Motor neuron (in vitro differentiated cells): ENCODE results near the gene ATP8A2. TPM values are rescaled to one million over a fixed set of nuclear protein-coding genes. Genes with fewer than 3 reads are reported as not detected.

ENCODE experiments used
- ATAC-seq, 8 experiments: fragments of 200-7000 bp; cut with Tn5 transposase; replicated peaks in 6 of 8; 2 replicates each; pipeline ENCODE4 v1.8.0; 2021; ENCODE audit warnings: mild to moderate bottlenecking in 8 of 8, moderate library complexity in 8 of 8
- H3K27ac ChIP-seq, 2 donors: fragments of 250-450 bp; sonication (Bioruptor Pico); 2 replicates each; pipeline ENCODE4 v1.9.0; 2021; ENCODE audit warnings: antibody characterized with exemption in 2 of 2, mild to moderate bottlenecking in 2 of 2, moderate library complexity in 1 of 2
- H3K4me1 ChIP-seq, 2 donors: fragments of 250-450 bp; sonication (Bioruptor Pico); replicated peaks in 1 of 2; 2 replicates each; pipeline ENCODE4 v1.6.1; 2021; ENCODE audit warnings: antibody characterized with exemption in 2 of 2, mild to moderate bottlenecking in 2 of 2, moderate library complexity in 1 of 2
- H3K4me3 ChIP-seq, 5 donors: fragments of 250-450 bp; sonication (Bioruptor Pico); 2 replicates each; pipeline ENCODE4 v1.9.0; 2021; ENCODE audit warnings: antibody characterized with exemption in 5 of 5, mild to moderate bottlenecking in 5 of 5, moderate library complexity in 4 of 5
- WGBS, 10 experiments: fragments of 450-650 bp; shearing (Covaris generic); methylation state at CpG; one replicate each; pipeline ENCODE4 v1.0.0; 2022; 5-methylcytosine and 5-hydroxymethylcytosine counted together
- in situ Hi-C, 9 experiments: fragments of 400-800 bp; cut with MboI; loops; one replicate each; pipeline ENCODE4 v1.15.0; 2021; ENCODE audit warnings: low sequenced_read_pairs in 9 of 9, low pct_unique_long_range_greater_than_20kb in 2 of 9; ENCODE audit not compliant: unreplicated experiment in 9 of 9
- total RNA-seq, 8 experiments: library from RNA; unstranded; fragments of 300-600 nt; gene quantifications; 2 replicates each; pipeline versions ENCODE4 v1.2.3 to v1.2.4, GENCODE V29; 2022

The ATP8A2 gene
- total RNA-seq, 8 experiments from 2014 or later = 0.10 to 13.8 (median 6.7) TPM

DNA sequence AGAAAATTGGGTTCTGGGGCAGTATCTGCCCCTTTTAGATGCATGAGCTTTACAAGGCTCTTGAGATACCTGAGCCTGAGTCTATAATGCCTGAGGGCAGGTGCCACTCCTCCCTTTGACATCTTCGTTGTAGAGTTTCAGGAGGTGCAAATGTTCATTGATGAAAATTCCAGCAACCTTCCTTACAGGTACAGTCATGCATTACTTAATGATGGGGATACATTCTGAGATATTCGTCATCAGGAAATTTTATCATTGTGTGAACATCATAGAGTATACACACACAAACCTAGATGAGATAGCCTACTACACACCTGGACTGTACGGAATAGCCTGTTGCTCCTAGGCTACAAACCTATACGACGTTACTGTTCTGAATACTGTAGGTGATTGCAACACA, 370.0 kb downstream of the ATP8A2 start:
- no peak overlapping the region for H3K27ac ChIP-seq
- no peak overlapping the region for H3K4me3 ChIP-seq
- in situ Hi-C loops = no loop called here
- WGBS, 10 experiments = 7 to 100% (median 76%) methylated on average over 1 to 5 of the region's 5 CpGs
- ATAC-seq = no peak
- peaks cover 0 to 7% of the 10 kb centered on the region in 2 donors for H3K4me1 ChIP-seq

DNA sequence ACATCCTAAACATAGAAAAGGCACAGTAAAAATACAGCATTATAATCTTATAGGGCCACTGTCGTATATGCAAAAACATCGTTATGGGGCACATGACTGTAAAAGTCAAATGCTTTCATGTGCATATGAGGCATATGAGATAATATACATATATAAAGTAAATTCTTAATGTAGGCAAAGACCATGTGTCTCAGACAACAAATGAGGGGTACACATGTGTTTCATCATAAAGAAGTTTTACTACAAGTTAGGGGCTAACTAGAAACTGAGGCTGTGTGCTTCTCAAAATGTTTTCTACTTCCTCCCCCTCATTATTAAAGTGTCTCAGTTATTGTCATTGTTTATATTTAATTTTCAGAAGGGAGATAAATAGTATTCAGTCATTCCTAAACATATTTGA, 370.4 kb downstream of the ATP8A2 start:
- no peak for ATAC-seq
- Histone ChIP-seq H3K27ac (no peak overlapping the region), H3K4me1 (peaks cover 0 to 7% of the 10 kb centered on the region in 2 donors), H3K4me3 (no peak overlapping the region)
- 60 to 100% (median 91%) methylated on average over 1 to 2 of the region's 2 CpGs; no CpG with 5 or more reads in 2 of the 10 experiments for WGBS, 10 experiments
- in situ Hi-C loops = no loop called here

DNA sequence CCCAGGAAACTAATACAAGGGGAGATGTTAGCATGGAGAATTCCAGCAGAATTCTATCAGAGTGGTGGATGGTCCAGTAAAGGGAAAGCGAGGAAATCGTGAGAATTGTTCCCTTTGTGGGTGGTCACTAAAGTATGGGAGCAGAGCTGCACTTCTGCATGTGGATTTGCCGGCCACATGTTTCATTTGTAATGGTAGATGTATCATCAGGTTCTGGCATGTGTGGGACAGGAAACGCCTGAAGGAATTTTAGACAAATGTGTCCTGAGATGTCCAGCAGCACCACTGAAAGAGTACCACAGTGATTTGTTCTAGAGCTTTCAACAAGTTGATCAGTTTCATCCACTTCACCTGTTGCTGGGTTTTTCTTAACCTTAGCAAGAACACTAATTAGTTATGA, 371.6 kb downstream of the ATP8A2 start:
- ATAC-seq = no peak
- in situ Hi-C loops = no loop called here
- Histone ChIP-seq H3K27ac (no peak overlapping the region), H3K4me3 (no peak overlapping the region), H3K4me1 (peaks cover 0 to 3% of the 10 kb centered on the region in 2 donors)
- WGBS, 10 experiments = 31 to 100% (median 80%) methylated on average over 1 to 3 of the region's 4 CpGs; no CpG with 5 or more reads in 4 of the 10 experiments

DNA sequence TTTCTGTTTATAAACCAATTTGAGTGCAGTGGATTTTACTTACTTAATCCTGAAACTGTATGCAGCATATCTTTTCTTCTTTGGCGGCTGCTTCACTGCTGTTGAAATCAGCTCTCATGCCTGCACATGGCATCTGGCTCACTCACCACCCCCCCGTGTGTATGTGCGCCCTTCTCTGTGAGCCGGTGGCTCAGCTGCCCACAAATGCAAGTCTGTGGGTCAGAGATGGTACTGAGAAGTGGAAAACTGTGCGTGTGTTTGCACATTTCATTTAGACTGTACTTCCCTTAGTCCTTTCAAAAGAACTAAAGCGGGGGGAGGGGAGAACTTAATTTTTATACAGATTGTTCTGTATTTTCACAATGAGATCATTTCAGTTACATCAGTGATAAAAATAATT, 372.4 kb downstream of the ATP8A2 start:
- H3K4me1 ChIP-seq = no peaks in the 10 kb centered on the region
- peak in 1 of 8 experiments; percentile 41 for ATAC-seq
- no peak overlapping the region for H3K27ac ChIP-seq
- in situ Hi-C loops = no loop called here
- 8 to 94% (median 85%) methylated on average over 2 to 6 of the region's 6 CpGs; no CpG with 5 or more reads in 2 of the 10 experiments for WGBS, 10 experiments
- no peak overlapping the region for H3K4me3 ChIP-seq

DNA sequence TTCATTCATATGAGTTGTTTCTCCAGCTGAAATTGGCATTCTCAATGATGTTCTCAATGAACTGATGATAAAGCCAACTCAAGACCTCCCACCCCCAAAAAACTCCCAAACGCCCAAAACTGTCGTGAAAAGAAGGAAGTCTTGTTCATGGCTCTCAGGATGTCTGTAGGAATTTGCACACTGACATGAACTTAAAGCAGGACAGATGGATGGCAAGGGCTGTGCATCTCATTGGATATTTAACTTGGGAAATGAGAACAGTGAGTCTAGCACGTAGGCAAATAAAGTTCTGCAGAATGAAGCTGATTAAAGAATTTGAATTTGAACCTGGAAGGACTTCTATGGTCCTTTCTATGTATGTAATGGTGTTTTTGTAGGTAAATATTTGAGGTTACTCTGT, 374.4 kb downstream of the ATP8A2 start:
- 4 to 100% (median 92%) methylated on average over 1 to 3 of the region's 3 CpGs; no CpG with 5 or more reads in 1 of the 10 experiments for WGBS, 10 experiments
- Histone ChIP-seq H3K27ac (no peak overlapping the region), H3K4me3 (no peak overlapping the region), H3K4me1 (no peaks in the 10 kb centered on the region)
- in situ Hi-C loops = no loop called here
- ATAC-seq = no peak

DNA sequence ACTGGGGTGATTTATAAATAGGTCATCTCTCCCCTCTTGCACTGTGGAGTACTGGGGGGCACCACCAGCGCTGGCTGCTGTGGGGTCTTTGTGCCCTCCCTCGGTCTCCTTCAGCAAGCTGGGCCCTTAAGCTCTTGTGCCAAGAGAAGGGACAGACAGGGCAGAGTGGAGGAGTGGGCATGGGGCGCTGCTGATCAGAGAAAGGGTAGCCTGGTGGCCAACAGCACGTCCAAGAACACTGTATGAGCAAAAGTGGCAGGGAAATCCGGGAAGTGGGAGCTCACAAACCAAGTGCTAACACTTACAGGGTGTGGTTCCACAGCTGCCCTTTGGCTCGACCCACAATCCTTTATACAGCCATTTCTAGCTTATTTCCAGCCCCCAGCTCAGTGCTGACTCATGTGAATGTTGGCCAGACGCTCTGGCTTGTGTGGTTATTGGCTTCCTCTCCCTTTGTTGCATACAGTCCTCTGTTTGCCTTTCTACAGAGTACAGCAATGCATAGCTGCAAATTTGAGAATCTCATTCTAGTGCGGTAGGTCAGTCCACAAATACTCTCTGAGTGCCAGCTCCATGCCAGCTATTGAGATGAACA, 381.3 kb downstream of the ATP8A2 start:
- WGBS, 10 experiments = 5 to 90% (median 50%) methylated on average over 2 to 6 of the region's 8 CpGs; no CpG with 5 or more reads in 3 of the 10 experiments
- in situ Hi-C loops = no loop called here
- H3K27ac ChIP-seq = no peak overlapping the region
- H3K4me1 ChIP-seq = peaks cover 0 to 3% of the 10 kb centered on the region in 2 donors
- peak in 6 of 8 experiments; percentile 34 to 99 (median 94) for ATAC-seq
- H3K4me3 ChIP-seq = no peak overlapping the region

DNA sequence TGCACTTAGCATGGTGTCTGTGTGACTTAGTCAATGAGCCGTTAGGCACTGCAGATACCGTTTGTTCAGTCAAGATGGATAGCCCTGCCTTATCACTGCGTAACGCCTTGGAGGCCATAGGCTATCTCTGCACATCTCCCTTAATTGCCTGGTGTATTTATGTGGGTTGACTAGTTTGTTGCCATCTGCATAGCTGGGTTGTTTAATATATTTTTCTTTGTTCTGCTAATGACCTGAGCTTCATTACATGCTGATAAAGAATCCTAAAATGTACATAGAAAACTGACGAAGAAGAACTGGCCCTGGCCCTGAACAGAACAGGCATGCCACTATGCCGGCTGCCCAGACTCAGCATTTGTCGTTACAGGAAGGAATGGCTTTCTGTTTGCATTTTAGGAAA, 382.2 kb downstream of the ATP8A2 start:
- H3K4me3 ChIP-seq = no peak overlapping the region
- H3K4me1 ChIP-seq = peaks cover 0 to 3% of the 10 kb centered on the region in 2 donors
- 73 to 100% (median 79%) methylated on average over 1 to 7 of the region's 7 CpGs; no CpG with 5 or more reads in 3 of the 10 experiments for WGBS, 10 experiments
- no peak overlapping the region for H3K27ac ChIP-seq
- in situ Hi-C loops = no loop called here
- peak in 1 of 8 experiments; percentile 30 for ATAC-seq

DNA sequence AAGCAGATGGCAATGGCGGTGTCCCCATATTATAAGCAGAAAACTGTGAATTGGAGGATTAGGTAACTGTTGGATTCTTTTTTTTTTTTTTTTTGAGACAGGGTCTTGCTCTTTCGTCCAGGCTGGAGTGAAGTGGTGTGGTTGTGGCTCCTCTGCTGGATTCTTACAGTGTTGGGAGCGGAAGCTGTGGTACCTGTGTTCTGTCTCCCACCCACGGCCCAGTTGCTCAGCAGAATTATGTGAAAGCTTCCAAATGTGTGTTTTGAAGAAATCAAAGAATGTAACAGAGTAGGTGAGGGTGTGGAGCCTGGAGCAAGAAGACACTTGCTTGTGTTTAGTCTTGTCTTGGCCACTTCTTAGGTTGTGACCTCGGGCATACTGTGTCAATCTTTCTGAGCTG, 384.5 kb downstream of the ATP8A2 start:
- Histone ChIP-seq H3K27ac (no peak overlapping the region), H3K4me1 (peaks cover 0 to 3% of the 10 kb centered on the region in 2 donors), H3K4me3 (no peak overlapping the region)
- in situ Hi-C loops = no loop called here
- no peak for ATAC-seq
- 56 to 100% (median 94%) methylated on average over 1 to 5 of the region's 5 CpGs; no CpG with 5 or more reads in 2 of the 10 experiments for WGBS, 10 experiments

DNA sequence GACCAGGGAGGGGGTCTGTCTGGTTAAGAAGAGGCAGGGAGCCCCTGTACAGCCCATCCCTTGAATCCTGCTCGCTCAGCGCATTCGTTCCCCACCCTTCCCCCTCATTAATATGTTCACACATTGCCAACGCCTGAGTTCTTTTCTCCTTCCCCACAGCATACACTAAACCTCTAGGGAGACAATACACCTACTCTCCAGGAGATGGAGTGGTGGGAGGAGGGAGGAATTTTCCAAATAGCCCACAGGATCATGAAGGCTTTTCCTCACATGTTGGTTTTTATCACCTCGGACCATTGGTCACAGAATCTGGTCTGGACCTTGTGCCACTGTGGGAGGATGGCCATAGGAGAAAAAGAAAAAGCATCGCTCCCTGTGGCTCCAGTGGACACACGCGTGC, 385.1 kb downstream of the ATP8A2 start:
- Histone ChIP-seq H3K4me1 (peaks cover 0 to 3% of the 10 kb centered on the region in 2 donors), H3K27ac (no peak overlapping the region), H3K4me3 (no peak overlapping the region)
- in situ Hi-C loops = no loop called here
- 60 to 100% (median 63%) methylated on average over 1 to 2 of the region's 8 CpGs; no CpG with 5 or more reads in 5 of the 10 experiments for WGBS, 10 experiments
- peak in 1 of 8 experiments; percentile 30 for ATAC-seq

DNA sequence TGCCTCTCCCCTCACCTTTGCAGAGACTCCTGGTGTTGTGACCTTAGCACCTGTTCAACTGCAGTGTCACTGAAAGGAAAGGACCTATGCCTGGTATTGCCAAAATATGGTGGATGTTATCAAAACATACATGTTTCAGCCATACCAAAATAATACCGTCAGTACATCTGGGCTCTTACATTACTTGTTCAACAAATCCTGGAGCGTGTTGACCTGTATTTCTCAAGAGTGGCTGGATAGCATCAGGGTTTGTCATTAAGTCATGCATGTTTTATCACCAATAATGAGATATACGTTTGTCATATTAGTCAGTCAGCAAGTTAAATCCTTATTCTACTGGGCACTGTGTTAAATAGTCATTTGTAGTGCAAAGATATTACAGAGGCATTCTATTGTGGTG, 389.3 kb downstream of the ATP8A2 start:
- 0 to 87% (median 60%) methylated on average over 1 to 3 of the region's 3 CpGs; no CpG with 5 or more reads in 1 of the 10 experiments for WGBS, 10 experiments
- Histone ChIP-seq H3K27ac (no peak overlapping the region), H3K4me1 (no peaks in the 10 kb centered on the region), H3K4me3 (no peak overlapping the region)
- in situ Hi-C loops = no loop called here
- no peak for ATAC-seq

DNA sequence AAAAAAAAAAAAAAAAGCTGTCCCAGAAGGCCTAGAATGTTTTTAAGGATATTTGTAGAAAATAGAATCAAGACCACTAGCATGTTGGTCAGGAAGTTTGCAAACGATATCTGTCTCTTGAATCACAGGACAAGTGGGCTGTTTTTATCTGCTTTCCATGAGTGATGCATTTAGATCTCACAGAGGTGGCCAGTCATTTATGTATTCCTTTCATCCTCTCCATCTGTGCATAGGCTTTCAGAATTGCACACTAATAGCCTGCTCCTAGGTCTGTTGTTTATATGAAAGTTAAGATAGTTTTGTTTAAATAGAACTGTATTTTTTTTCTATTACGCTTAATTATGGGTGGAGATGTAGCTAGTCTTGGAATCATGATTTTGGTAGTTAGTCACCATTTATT, 390.5 kb downstream of the ATP8A2 start:
- in situ Hi-C loops = no loop called here
- no peak overlapping the region for H3K4me3 ChIP-seq
- no peak overlapping the region for H3K27ac ChIP-seq
- WGBS, 10 experiments = 0 to 94% (median 71%) methylated on average over 1 to 2 of the region's 2 CpGs; no CpG with 5 or more reads in 1 of the 10 experiments
- ATAC-seq = peak in 1 of 8 experiments; percentile 17
- H3K4me1 ChIP-seq = no peaks in the 10 kb centered on the region

DNA sequence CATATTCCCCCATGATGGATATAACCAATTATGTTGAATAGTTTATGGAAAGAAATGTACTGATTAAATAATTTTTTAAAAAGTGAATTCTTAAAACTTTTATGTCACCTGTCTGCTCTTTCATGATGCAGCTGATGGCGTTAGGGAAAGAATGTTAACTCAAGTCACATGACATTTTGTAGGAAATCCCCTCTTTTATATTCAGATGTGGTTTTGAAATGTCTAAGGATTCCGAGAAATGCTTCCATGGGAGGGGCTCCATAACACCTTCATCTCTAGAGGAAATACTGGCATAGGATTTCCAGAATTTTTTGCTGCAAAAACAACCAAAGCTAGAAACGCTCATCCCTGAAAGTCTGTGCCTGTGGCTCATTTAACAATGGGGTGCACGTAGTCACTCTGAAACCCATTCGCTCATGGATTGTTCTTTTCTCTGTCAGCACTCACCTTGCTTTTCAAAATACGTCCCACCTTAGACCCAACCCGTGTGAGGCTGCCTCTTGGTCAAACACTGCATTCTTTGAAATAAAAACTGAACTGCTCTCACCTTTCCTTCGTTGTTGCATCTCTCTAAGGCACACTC, 391.1 kb downstream of the ATP8A2 start:
- Histone ChIP-seq H3K27ac (no peak overlapping the region), H3K4me1 (no peaks in the 10 kb centered on the region), H3K4me3 (no peak overlapping the region)
- in situ Hi-C loops = no loop called here
- ATAC-seq = peak in 1 of 8 experiments; percentile 36
- 0 to 100% (median 71%) methylated on average over 1 to 7 of the region's 8 CpGs for WGBS, 10 experiments

DNA sequence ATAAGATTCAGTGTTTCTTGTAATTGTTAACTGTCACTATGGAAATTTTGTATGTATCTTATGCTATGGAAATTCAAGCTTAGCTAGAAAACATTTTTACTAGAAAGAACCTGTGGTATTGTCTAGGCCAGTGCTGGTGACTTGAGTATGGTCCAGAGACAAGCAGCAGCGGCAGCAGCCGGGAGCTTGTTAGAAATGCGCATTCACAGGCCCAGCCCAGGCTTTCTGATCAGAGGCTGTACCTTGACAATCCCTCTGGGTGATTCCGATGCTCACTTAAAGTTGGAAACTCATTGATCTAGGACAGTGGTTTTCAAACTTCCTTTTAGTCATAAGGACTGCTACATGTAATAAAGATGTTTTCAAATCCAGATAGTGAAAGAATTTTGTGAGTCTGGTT, 392.6 kb downstream of the ATP8A2 start:
- in situ Hi-C loops = no loop called here
- peak in 3 of 8 experiments; percentile 22 to 39 (median 31) for ATAC-seq
- no peak overlapping the region for H3K4me3 ChIP-seq
- H3K27ac ChIP-seq = no peak overlapping the region
- H3K4me1 ChIP-seq = no peaks in the 10 kb centered on the region
- WGBS, 10 experiments = 17 to 63% (median 40%) methylated on average over 1 to 4 of the region's 4 CpGs; no CpG with 5 or more reads in 2 of the 10 experiments
